Left kidney (tissue), 8 donors: Measurements from ENCODE around the gene KIF2B. TPM values are rescaled to one million over a fixed set of nuclear protein-coding genes. Genes with fewer than 3 reads are reported as not detected.
"Not testable (repeated sequence)": the region's sequence is repeated elsewhere in the genome, so short reads cannot be mapped to it uniquely, and the experiment has no call there.

ENCODE experiments used
- DNase-seq: peaks from one replicate; pipeline ENCODE4 v3.0.0-alpha.2; 2013
- long read RNA-seq, 8 donors: transcript quantifications; one replicate each; lab custom pipeline, GENCODE V29; 2026
- polyA plus RNA-seq: library from polyadenylated mRNA; unstranded; fragments of 120-200 nt; gene quantifications from one replicate; pipeline ENCODE4 v1.2.1, GENCODE V29; 2013; ENCODE audit not compliant: insufficient read length

Gene KIF2B
- polyA plus RNA-seq = not detected
- long read RNA-seq, donor 1 = 0 reads
- long read RNA-seq, donor 2 = 0 reads
- long read RNA-seq, donor 3 = 0 reads
- long read RNA-seq, donor 4 = 0 reads
- long read RNA-seq, donor 5 = 0 reads
- long read RNA-seq, donor 6 = 0 reads
- long read RNA-seq, donor 7 = 0 reads
- long read RNA-seq, donor 8 = 0 reads

- DNase-seq = no peak
Observed at GRCh38 chr17:53822764-53823163, at the start of gene KIF2B. Gene KIF2B (plus strand): TSS chr17:53822927. CDS start chr17:53823034, 107 bp downstream.

GRCh38 chr17:53780320-53780719 is 42.4 kb upstream of the KIF2B start:
- no peak for DNase-seq

GRCh38 chr17:53791551-53791950 is 31.2 kb upstream of the KIF2B start:
- DNase-seq = no peak

- DNase-seq = no peak
Observed at GRCh38 chr17:53792451-53792850, 30.3 kb upstream of the KIF2B start.

- DNase-seq = no peak
Observed at GRCh38 chr17:53792997-53793396, 29.7 kb upstream of the KIF2B start.

- DNase-seq = no peak
Observed at GRCh38 chr17:53794875-53795274, 27.9 kb upstream of the KIF2B start.

- no peak for DNase-seq
Observed at GRCh38 chr17:53796642-53797041, 26.1 kb upstream of the KIF2B start.

GRCh38 chr17:53797501-53797900 is 25.2 kb upstream of the KIF2B start:
- no peak for DNase-seq

- DNase-seq = no peak
Observed at GRCh38 chr17:53804437-53804836, 18.3 kb upstream of the KIF2B start.

GRCh38 chr17:53806473-53806872 is 16.3 kb upstream of the KIF2B start:
- no peak for DNase-seq

GRCh38 chr17:53807286-53807685 is 15.4 kb upstream of the KIF2B start:
- DNase-seq = no peak

GRCh38 chr17:53818271-53818670 is 4.5 kb upstream of the KIF2B start:
- DNase-seq = no peak

- DNase-seq = no peak
Observed at GRCh38 chr17:53818929-53819328, 3.8 kb upstream of the KIF2B start.

GRCh38 chr17:53819956-53820355 is 2.8 kb upstream of the KIF2B start:
- DNase-seq = no peak

- no peak for DNase-seq
Observed at GRCh38 chr17:53823341-53824050, 769 bp downstream of the KIF2B start.

- not testable (repeated sequence) for DNase-seq
Observed at GRCh38 chr17:53834771-53835170, 12.0 kb downstream of the KIF2B start.

- DNase-seq = no peak
Observed at GRCh38 chr17:53837131-53837530, 14.4 kb downstream of the KIF2B start.

GRCh38 chr17:53844491-53845107 is 21.9 kb downstream of the KIF2B start:
- DNase-seq = no peak

GRCh38 chr17:53871128-53871527 is 48.4 kb downstream of the KIF2B start:
- not testable (repeated sequence) for DNase-seq
